Uterus (tissue), 4 donors: ENCODE data around the gene ASNS. TPM values are rescaled to one million over a fixed set of nuclear protein-coding genes. Genes with fewer than 3 reads are reported as not detected.

Source experiments
- DNase-seq, 2 donors: peaks; one replicate each; pipeline ENCODE4 v3.0.0-alpha.2; 2019 to 2020
- H3K27ac ChIP-seq, 2 donors: fragments of 200-600 bp; sonication (generic); 1 replicate in 1 of 2; 2 replicates in 1 of 2; pipeline ENCODE4 v1.5.1; 2016 to 2018
- H3K27me3 ChIP-seq, 2 donors: fragments of 200-600 bp; sonication (generic); one replicate each; pipeline ENCODE4 v1.5.1; 2018 to 2019; ENCODE audit warnings: control low read depth in 1 of 2
- H3K36me3 ChIP-seq, 2 donors: fragments of 200-600 bp; sonication (generic); one replicate each; pipeline ENCODE4 v1.5.1; 2019; ENCODE audit warnings: control low read depth in 1 of 2
- H3K4me1 ChIP-seq, 2 donors: fragments of 200-600 bp; sonication (generic); one replicate each; pipeline ENCODE4 v1.5.1; 2018 to 2019; ENCODE audit warnings: control low read depth in 1 of 2
- H3K4me3 ChIP-seq, 2 donors: fragments of 200-600 bp; sonication (generic); 1 replicate in 1 of 2; 2 replicates in 1 of 2; pipeline ENCODE4 v1.5.1; 2018 to 2019; ENCODE audit warnings: mild to moderate bottlenecking in 1 of 2
- H3K9me3 ChIP-seq, 2 donors: fragments of 200-600 bp; sonication (generic); one replicate each; pipeline ENCODE4 v1.5.1; 2019; ENCODE audit warnings: control low read depth in 1 of 2
- CTCF ChIP-seq, 4 experiments: fragments of 200-600 bp in 2 of 4; fragments of 450-650 bp in 2 of 4; sonication (generic) in 2 of 4; IDR thresholded peaks; one replicate each; pipeline ENCODE4 v1.5.1; 2016 to 2019; ENCODE audit warnings: antibody characterized with exemption in 4 of 4, mild to moderate bottlenecking in 2 of 4, moderate library complexity in 1 of 4
- POLR2A ChIP-seq, 2 donors: fragments of 450-650 bp; IDR thresholded peaks; one replicate each; pipeline ENCODE4 v1.6.1; 2016; ENCODE audit warnings: antibody characterized with exemption in 2 of 2, mild to moderate bottlenecking in 1 of 2, moderate library complexity in 1 of 2
- intact Hi-C: fragments of 100-400 bp; cut with DNase I; formaldehyde crosslinking; loops from one replicate; pipeline ENCODE4 v1.15.1; 2023; ENCODE audit warnings: low total_unique reads
- total RNA-seq, 4 donors: library from RNA; depleted of rRNA in 3 of 4; stranded (reverse); fragments of >200 nt in 3 of 4; gene quantifications; one replicate each; pipeline versions ENCODE4 v1.1.0 to v1.2.4, GENCODE V29; 2014 to 2023
- donor health status: DM: yes; HTN: yes; CAD: no.

The ASNS gene
- total RNA-seq, 4 donors from 2014 or later: 10.9 to 20.3 (median 16.7) TPM; not detected in 1

GRCh38 chr7:97847791-97848190 is 24.4 kb downstream of the ASNS start:
- intact Hi-C loops: no loop called here
- no peaks in the 10 kb centered on the region for H3K4me1 ChIP-seq
- no peaks in the 10 kb centered on the region for H3K9me3 ChIP-seq
- H3K27ac ChIP-seq: no peak overlapping the region
- no peaks in the 10 kb centered on the region for H3K27me3 ChIP-seq
- H3K4me3 ChIP-seq: no peak overlapping the region
- TF ChIP-seq CTCF (IDR thresholded peaks at IDR 0.05): no peak
- no peak for TF ChIP-seq POLR2A (IDR thresholded peaks at IDR 0.05)
- no peak for DNase-seq
- H3K36me3 ChIP-seq: no peaks in the 10 kb centered on the region

DNA sequence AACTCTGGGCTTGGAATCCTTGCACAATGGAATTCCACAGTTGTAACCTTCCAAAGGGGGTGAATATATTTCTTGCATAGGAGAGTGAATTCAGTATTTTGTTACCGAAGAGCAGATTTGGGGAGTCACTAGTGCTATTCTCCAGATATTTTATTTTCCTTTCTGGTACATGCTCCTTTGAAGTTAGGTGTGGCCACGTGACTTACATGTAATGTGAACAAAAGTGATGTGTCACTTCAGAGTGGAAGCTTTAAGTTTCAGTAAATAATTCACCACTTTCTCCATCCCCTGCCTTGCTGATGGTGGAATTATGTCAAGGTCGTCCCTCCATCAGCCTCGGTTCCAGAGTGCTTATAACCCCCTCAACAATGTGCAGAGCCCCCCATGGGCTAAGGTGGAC is 25.3 kb downstream of the ASNS start:
- DNase-seq: no peak
- intact Hi-C loops: no loop called here
- H3K9me3 ChIP-seq: no peaks in the 10 kb centered on the region

DNA sequence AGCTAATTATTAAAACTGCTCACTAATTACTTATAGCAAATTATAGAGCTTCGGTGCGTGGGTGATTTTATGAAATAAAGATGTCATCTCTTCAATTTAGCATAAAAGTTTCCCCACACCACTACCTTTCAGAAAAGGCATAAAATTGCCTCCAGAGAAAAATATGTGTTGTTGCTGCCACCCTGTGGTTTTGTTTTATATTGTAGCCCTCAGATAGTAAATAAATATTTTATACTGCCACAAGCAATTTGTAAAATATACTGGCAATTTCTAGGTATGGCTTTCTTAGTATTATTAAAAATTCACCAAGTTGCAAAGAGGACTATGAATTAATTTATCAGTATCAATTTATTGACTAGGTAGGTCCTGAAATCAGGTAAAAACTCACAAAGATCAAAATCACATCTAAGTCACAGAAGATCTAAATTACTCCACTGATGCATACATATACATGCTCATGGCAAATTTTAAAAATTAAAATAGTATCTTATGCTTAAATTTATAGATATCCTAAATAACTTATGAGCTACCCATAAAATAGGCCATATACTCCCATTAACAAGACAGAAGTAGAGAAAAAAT is 26.5 kb downstream of the ASNS start:
- H3K9me3 ChIP-seq: no peaks in the 10 kb centered on the region
- no peaks in the 10 kb centered on the region for H3K4me1 ChIP-seq
- intact Hi-C loops: no loop called here
- H3K27ac ChIP-seq: no peak overlapping the region
- no peaks in the 10 kb centered on the region for H3K36me3 ChIP-seq
- no peaks in the 10 kb centered on the region for H3K27me3 ChIP-seq
- TF ChIP-seq CTCF (IDR thresholded peaks at IDR 0.05): peak in 2 of 4 experiments; percentile 15 to 38
- no peak for TF ChIP-seq POLR2A (IDR thresholded peaks at IDR 0.05)
- H3K4me3 ChIP-seq: no peak overlapping the region
- no peak for DNase-seq

More for the DNA sequence above, 25.3 kb downstream of the ASNS start:
- Histone ChIP-seq H3K4me3 (no peak overlapping the region), H3K27ac (no peak overlapping the region), H3K36me3 (no peaks in the 10 kb centered on the region), H3K4me1 (no peaks in the 10 kb centered on the region), H3K27me3 (no peaks in the 10 kb centered on the region)
- TF ChIP-seq CTCF (IDR thresholded peaks at IDR 0.05): no peak
- no peak for TF ChIP-seq POLR2A (IDR thresholded peaks at IDR 0.05)

- Histone ChIP-seq H3K9me3 (no peaks in the 10 kb centered on the region), H3K4me1 (no peaks in the 10 kb centered on the region), H3K4me3 (no peak overlapping the region), H3K27ac (no peak overlapping the region), H3K27me3 (no peaks in the 10 kb centered on the region), H3K36me3 (no peaks in the 10 kb centered on the region)
- DNase-seq: no peak
- TF ChIP-seq POLR2A (IDR thresholded peaks at IDR 0.05) (no peak), CTCF (IDR thresholded peaks at IDR 0.05) (no peak)
- intact Hi-C loops: no loop called here
Measured at GRCh38 chr7:97844036-97844435, 28.2 kb downstream of the ASNS start.

DNA sequence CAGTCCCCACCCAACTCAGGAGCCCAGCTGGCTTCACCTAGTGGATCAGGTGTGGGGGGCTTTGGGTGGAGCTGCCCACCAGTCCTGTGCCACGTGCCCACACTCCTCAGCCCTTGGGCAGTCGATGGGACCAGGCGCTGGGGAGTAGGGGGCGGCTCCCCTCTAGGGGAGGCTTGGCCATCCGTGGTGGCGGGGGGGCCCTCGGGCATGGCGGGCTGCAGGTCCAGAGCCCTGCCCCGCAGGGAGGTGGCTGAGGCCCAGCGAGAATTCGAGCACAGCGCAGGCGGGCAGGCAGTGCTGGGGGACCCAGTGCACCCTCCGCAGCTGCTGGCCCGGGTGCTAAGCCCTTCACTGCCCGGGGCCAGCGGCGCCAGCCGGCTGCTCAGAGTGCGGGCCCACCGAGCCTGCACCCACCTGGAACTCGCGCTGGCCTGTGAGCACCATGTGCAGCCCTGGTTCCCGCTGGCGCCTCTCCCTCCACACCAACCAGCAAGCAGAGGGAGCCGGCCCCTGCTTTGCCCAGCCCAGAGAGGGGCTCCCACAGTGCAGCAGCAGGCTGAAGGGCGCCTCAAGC is 29.3 kb downstream of the ASNS start:
- Histone ChIP-seq H3K4me3 (no peak overlapping the region), H3K9me3 (no peaks in the 10 kb centered on the region), H3K36me3 (no peaks in the 10 kb centered on the region), H3K27me3 (no peaks in the 10 kb centered on the region), H3K27ac (no peak overlapping the region), H3K4me1 (no peaks in the 10 kb centered on the region)
- DNase-seq: no peak
- intact Hi-C loops: no loop called here
- no peak for TF ChIP-seq POLR2A (IDR thresholded peaks at IDR 0.05)
- no peak for TF ChIP-seq CTCF (IDR thresholded peaks at IDR 0.05)
